Measurements from ENCODE around the gene BORCS5. TPM values are rescaled to one million over a fixed set of nuclear protein-coding genes. Genes with fewer than 3 reads are reported as not detected.
A peak's percentile ranks its signal among the peaks of the same experiment; 100 is the strongest.

BORCS5 gene
- total RNA-seq, 2 donors from 2014 or later, result 5.6 to 18.4 TPM

DNA sequence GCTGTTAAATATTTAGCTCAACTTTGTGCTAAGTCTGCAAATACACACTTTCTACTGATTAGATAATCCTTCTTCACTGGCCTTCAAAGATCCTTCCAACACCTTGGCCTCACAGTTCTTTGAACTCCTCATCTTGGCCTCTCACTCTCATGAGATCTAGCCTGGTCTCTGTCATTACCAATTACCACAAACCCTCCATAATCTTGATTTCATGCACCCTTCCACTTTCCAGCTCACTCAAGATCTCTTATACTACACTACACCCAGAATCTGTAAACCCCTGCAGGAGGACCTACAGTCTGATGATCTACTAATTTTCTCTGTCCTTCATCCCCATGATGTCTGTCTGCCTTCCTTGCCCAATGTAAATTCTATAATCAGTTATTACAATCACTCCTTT lies 134.7 kb downstream of the BORCS5 start:
- Histone ChIP-seq H3K27ac (peak overlapping the region in 2 of 4 donors; percentile 7 to 9), H3K9me3 (no peaks in the 10 kb centered on the region), H3K36me3 (replicated peaks in 1 of 2; ENCODE audit: insufficient read depth in 1 of 2, low read depth in 2 of 2) (no peaks in the 10 kb centered on the region), H3K27me3 (no peaks in the 10 kb centered on the region), H3K4me1 (peaks cover 64% of the 10 kb centered on the region), H3K4me3 (no peak overlapping the region)
- DNase-seq (no peak), ATAC-seq (no peak)
- intact Hi-C loops (cut with DNase I), result loop anchor here (10.0 kb wide), 1 partner anchor 63 kb away; no protein-coding TSS in a partner anchor
- no peak for TF ChIP-seq POLR2A (IDR thresholded peaks at IDR 0.05)
- TF ChIP-seq, protein P1, sequence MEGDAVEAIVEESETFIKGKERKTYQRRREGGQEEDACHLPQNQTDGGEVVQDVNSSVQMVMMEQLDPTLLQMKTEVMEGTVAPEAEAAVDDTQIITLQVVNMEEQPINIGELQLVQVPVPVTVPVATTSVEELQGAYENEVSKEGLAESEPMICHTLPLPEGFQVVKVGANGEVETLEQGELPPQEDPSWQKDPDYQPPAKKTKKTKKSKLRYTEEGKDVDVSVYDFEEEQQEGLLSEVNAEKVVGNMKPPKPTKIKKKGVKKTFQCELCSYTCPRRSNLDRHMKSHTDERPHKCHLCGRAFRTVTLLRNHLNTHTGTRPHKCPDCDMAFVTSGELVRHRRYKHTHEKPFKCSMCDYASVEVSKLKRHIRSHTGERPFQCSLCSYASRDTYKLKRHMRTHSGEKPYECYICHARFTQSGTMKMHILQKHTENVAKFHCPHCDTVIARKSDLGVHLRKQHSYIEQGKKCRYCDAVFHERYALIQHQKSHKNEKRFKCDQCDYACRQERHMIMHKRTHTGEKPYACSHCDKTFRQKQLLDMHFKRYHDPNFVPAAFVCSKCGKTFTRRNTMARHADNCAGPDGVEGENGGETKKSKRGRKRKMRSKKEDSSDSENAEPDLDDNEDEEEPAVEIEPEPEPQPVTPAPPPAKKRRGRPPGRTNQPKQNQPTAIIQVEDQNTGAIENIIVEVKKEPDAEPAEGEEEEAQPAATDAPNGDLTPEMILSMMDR (IDR thresholded peaks at IDR 0.05), result no peak

DNA sequence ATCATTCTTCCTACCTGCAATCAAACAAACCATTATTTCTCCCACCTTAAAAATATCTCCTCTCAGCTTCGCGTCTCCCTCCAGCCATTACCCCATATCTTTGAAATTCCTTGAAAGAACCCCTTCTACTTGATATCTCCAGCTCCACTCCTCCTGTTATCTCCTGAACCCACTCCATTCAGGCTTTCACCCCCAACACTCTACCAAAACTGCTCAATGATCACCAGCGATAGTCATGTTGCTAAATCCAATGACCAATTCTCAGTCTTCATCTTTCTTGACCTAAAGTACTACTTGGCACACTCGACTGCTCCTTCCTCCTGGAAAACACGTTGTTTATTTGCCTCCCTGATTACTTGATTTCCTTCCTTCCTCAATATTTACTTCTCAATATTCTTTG lies 135.7 kb downstream of the BORCS5 start:
- Histone ChIP-seq H3K27me3 (no peaks in the 10 kb centered on the region), H3K36me3 (replicated peaks in 1 of 2; ENCODE audit: insufficient read depth in 1 of 2, low read depth in 2 of 2) (no peaks in the 10 kb centered on the region), H3K9me3 (no peaks in the 10 kb centered on the region), H3K27ac (no peak overlapping the region), H3K4me1 (peaks cover 54% of the 10 kb centered on the region), H3K4me3 (no peak overlapping the region)
- TF ChIP-seq, protein P1 (IDR thresholded peaks at IDR 0.05), result no peak
- no peak for TF ChIP-seq POLR2A (IDR thresholded peaks at IDR 0.05)
- intact Hi-C loops (cut with DNase I), result loop anchor here (10.0 kb wide), 1 partner anchor 62 kb away; no protein-coding TSS in a partner anchor
- WGBS, 2 donors, result 83 to 84% methylated on average over 5 of the region's 5 CpGs
- ATAC-seq, result no peak
- DNase-seq, result no peak

- no peak for TF ChIP-seq POLR2A (IDR thresholded peaks at IDR 0.05)
- TF ChIP-seq, protein P1 (IDR thresholded peaks at IDR 0.05), result no peak
- H3K27me3 ChIP-seq, result no peaks in the 10 kb centered on the region
- peaks cover 41% of the 10 kb centered on the region for H3K4me1 ChIP-seq
- no peak overlapping the region for H3K4me3 ChIP-seq
- no peaks in the 10 kb centered on the region for H3K36me3 ChIP-seq (replicated peaks in 1 of 2; ENCODE audit: insufficient read depth in 1 of 2, low read depth in 2 of 2)
- ATAC-seq (no peak), DNase-seq (no peak)
- no peak overlapping the region for H3K27ac ChIP-seq
- WGBS, 2 donors, result 92 to 95% methylated on average over 1 of the region's 1 CpG
- H3K9me3 ChIP-seq, result no peaks in the 10 kb centered on the region
- intact Hi-C loops (cut with DNase I), result loop anchor here (10.0 kb wide), 1 partner anchor 59 kb away; no protein-coding TSS in a partner anchor
These were observed 138.7 kb downstream of the BORCS5 start for GRCh38 chr12:12495536-12495935.

DNA sequence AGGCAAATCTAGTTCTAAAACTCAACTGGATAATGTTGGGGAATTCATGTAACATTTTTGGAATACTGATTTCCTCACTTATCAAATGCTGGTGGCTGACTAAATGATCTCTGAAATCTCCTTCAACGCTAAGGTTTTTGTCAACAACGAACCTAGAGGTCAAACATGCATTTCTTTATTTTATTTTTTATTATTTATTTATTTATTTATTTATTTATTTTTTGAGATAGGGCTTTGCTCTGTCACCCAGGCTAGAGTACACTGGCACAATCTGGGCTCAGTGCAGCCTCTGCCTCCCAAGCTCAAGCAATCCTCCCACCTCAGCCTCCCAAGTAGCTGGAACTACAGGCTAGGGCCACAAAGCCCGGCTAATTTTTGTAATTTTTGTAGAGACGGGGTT lies 141.3 kb downstream of the BORCS5 start:
- H3K4me3 ChIP-seq, result no peak overlapping the region
- ATAC-seq (no peak), DNase-seq (no peak)
- H3K27me3 ChIP-seq, result no peaks in the 10 kb centered on the region
- intact Hi-C loops (cut with DNase I), result loop anchor here (10.0 kb wide), 1 partner anchor 57 kb away; no protein-coding TSS in a partner anchor
- H3K27ac ChIP-seq, result no peak overlapping the region
- H3K36me3 ChIP-seq (replicated peaks in 1 of 2; ENCODE audit: insufficient read depth in 1 of 2, low read depth in 2 of 2), result no peaks in the 10 kb centered on the region
- peaks cover 26% of the 10 kb centered on the region for H3K4me1 ChIP-seq
- no peak for TF ChIP-seq POLR2A (IDR thresholded peaks at IDR 0.05)
- TF ChIP-seq, protein P1 (IDR thresholded peaks at IDR 0.05), result no peak
- no peaks in the 10 kb centered on the region for H3K9me3 ChIP-seq
- WGBS, 2 donors, result 80 to 91% methylated on average over 4 of the region's 4 CpGs

GRCh38 chr12:12499909-12500604 lies 143.2 kb downstream of the BORCS5 start:
- ATAC-seq (no peak), DNase-seq (no peak)
- H3K4me1 ChIP-seq, result peaks cover 16% of the 10 kb centered on the region
- TF ChIP-seq, protein P1 (IDR thresholded peaks at IDR 0.05), result no peak
- intact Hi-C loops (cut with DNase I), result loop anchor here (10.0 kb wide), 1 partner anchor 55 kb away; no protein-coding TSS in a partner anchor
- H3K27me3 ChIP-seq, result no peaks in the 10 kb centered on the region
- no peak overlapping the region for H3K4me3 ChIP-seq
- no peaks in the 10 kb centered on the region for H3K36me3 ChIP-seq (replicated peaks in 1 of 2; ENCODE audit: insufficient read depth in 1 of 2, low read depth in 2 of 2)
- H3K27ac ChIP-seq, result no peak overlapping the region
- no peaks in the 10 kb centered on the region for H3K9me3 ChIP-seq
- 88 to 90% methylated on average over 5 of the region's 5 CpGs for WGBS, 2 donors

Measured in body of pancreas (tissue), 4 donors.